Activated CD8-positive, alpha-beta memory T cell treated with anti-CD3 and anti-CD28 coated beads, Interleukin-2, amount 10 ng/mL, durations not matched to agents 7 days and 5 days (primary cell): Measurements from ENCODE around the gene TMPRSS11B. TPM values are rescaled to one million over a fixed set of nuclear protein-coding genes. Genes with fewer than 3 reads are reported as not detected.

Experiments
- ATAC-seq: fragments of 150-1000 bp; cut with Tn5 transposase; one replicate; pipeline ENCODE4 v1.10.0; 2021; ENCODE audit warnings: moderate library complexity
- CTCF ChIA-PET: fragments of 350-600 bp; sonication (Branson Sonifier 250); formaldehyde crosslinking; loops from one replicate; lab custom pipeline; 2021; ENCODE audit warnings: antibody characterized with exemption; lab: Charles Lee
- DNase-seq: peaks from one replicate; pipeline ENCODE4 v3.0.0-alpha.2; 2020
- H3K27ac Mint-ChIP-seq: one replicate; pipeline ENCODE4 v1.8.0; 2021; ENCODE audit warnings: mild to moderate bottlenecking, mixed read lengths
- H3K27me3 Mint-ChIP-seq: one replicate; pipeline ENCODE4 v1.8.0; 2021; ENCODE audit warnings: mixed read lengths
- H3K36me3 Mint-ChIP-seq: one replicate; pipeline ENCODE4 v1.8.0; 2021; ENCODE audit warnings: mild to moderate bottlenecking, mixed read lengths
- H3K4me1 Mint-ChIP-seq: one replicate; pipeline ENCODE4 v1.8.0; 2021; ENCODE audit warnings: mixed read lengths
- H3K4me3 Mint-ChIP-seq: one replicate; pipeline ENCODE4 v1.8.0; 2021; ENCODE audit warnings: mild to moderate bottlenecking, moderate library complexity, mixed read lengths
- H3K9me3 Mint-ChIP-seq: one replicate; pipeline ENCODE4 v1.8.0; 2022; ENCODE audit warnings: low read depth, mixed read lengths
- total RNA-seq, 2 experiments: library from RNA; stranded (reverse); gene quantifications; one replicate each; pipeline ENCODE4 v1.2.3, GENCODE V29; 2021

Gene TMPRSS11B
- total RNA-seq, 2 experiments from 2014 or later, result not detected

DNA sequence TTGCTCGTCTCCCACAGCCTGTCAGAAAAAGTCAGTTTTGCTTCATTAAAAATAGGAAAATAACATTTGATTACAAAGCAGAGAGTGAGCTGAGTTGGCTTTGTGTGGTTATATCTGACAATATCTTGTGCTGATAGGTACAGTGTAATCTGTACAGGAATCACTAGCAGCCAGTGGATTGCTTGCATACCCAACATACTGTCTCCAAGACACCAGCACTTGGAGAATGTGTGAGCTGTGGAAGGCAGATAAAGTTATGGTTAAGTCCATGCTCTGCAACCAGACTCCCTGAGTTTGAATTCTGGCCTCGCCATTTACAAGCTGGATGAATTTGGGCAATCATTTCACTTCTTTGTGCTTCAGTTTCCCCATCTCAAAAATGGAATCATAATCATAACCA is 58.3 kb downstream of the TMPRSS11B start:
- no peak for ATAC-seq
- CTCF ChIA-PET, result no interaction called here

GRCh38 chr4:68184923-68185322 is 60.6 kb downstream of the TMPRSS11B start:
- H3K27me3 Mint-ChIP-seq, result peaks cover 6% of the 10 kb centered on the region
- no peaks in the 10 kb centered on the region for H3K9me3 Mint-ChIP-seq
- no peaks in the 10 kb centered on the region for H3K4me1 Mint-ChIP-seq
- DNase-seq (no peak), ATAC-seq (no peak)
- no peaks in the 10 kb centered on the region for H3K36me3 Mint-ChIP-seq
- CTCF ChIA-PET, result no interaction called here
- H3K4me3 Mint-ChIP-seq, result no peak overlapping the region
- no peak overlapping the region for H3K27ac Mint-ChIP-seq

More for the DNA sequence above, 58.3 kb downstream of the TMPRSS11B start:
- no peak overlapping the region for H3K27ac Mint-ChIP-seq
- H3K4me3 Mint-ChIP-seq, result no peak overlapping the region
- H3K36me3 Mint-ChIP-seq, result no peaks in the 10 kb centered on the region
- H3K9me3 Mint-ChIP-seq, result no peaks in the 10 kb centered on the region
- no peak for DNase-seq
- H3K4me1 Mint-ChIP-seq, result no peaks in the 10 kb centered on the region
- peaks cover 8% of the 10 kb centered on the region for H3K27me3 Mint-ChIP-seq

- ATAC-seq, result no peak
- CTCF ChIA-PET, result no interaction called here
- Mint-ChIP-seq H3K9me3 (no peaks in the 10 kb centered on the region), H3K4me1 (no peaks in the 10 kb centered on the region), H3K27ac (no peak overlapping the region), H3K4me3 (no peak overlapping the region), H3K36me3 (no peaks in the 10 kb centered on the region), H3K27me3 (peaks cover 6% of the 10 kb centered on the region)
- no peak for DNase-seq
Observed at GRCh38 chr4:68183417-68183816, 62.1 kb downstream of the TMPRSS11B start.

DNA sequence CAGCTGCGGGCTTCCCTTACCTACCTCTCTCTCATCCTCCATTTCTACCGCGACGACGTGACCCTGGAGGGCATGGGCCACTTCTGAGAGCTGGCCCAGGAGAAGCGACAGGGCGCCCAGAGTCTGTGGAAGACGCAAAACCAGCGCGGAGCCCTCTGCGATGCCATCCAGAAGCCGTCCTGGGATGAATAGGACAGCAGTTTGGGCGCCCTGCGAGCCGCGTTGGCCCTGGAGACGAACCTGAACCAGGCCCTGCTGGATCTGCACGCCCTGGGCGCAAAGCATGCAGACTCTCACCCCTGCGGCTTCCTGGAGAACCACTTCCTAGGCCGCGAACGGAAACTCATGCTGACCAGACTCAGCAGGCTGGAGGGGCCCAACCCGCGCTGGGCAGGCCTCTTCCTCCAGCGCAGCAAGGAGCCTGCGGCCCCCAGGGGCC is 63.1 kb downstream of the TMPRSS11B start:
- ATAC-seq (no peak), DNase-seq (no peak)
- Mint-ChIP-seq H3K27ac (no peak overlapping the region), H3K27me3 (peaks cover 6% of the 10 kb centered on the region), H3K4me1 (no peaks in the 10 kb centered on the region), H3K4me3 (no peak overlapping the region), H3K9me3 (no peaks in the 10 kb centered on the region), H3K36me3 (no peaks in the 10 kb centered on the region)
- CTCF ChIA-PET, result no interaction called here

DNA sequence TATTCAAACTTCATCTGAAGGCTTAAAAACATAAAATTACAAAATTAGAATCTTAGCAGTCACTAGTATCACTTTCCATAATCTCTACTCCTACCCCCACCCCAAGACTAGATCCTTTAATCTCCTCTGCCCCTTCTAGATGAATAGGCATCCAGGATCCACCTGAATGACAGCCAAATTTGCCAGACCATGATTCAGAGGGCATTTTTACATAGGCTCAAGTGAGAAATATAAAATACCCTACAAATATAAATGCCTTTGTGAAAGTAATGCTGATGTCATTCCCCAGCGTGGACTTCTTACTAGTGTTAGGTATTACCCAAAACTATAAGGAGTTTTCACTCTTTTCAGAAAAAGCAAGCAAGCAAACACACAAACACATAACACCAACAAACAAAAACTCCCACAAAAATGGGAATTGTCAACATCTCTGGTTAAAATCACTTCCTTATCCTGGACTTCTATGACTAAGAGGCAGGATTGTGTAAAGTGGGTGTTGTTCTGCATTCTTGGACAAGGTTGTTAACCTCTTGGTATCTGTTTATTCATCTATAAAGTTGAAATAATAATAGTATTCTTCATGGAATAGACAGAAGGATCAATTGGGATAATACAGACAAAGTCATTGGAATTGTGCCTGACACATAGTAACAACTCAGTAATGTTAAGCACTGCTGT is 64.5 kb downstream of the TMPRSS11B start:
- no peaks in the 10 kb centered on the region for H3K9me3 Mint-ChIP-seq
- no peak overlapping the region for H3K27ac Mint-ChIP-seq
- H3K27me3 Mint-ChIP-seq, result peaks cover 2% of the 10 kb centered on the region
- no peak overlapping the region for H3K4me3 Mint-ChIP-seq
- ATAC-seq (no peak), DNase-seq (no peak)
- H3K4me1 Mint-ChIP-seq, result no peaks in the 10 kb centered on the region
- H3K36me3 Mint-ChIP-seq, result no peaks in the 10 kb centered on the region
- CTCF ChIA-PET, result no interaction called here

DNA sequence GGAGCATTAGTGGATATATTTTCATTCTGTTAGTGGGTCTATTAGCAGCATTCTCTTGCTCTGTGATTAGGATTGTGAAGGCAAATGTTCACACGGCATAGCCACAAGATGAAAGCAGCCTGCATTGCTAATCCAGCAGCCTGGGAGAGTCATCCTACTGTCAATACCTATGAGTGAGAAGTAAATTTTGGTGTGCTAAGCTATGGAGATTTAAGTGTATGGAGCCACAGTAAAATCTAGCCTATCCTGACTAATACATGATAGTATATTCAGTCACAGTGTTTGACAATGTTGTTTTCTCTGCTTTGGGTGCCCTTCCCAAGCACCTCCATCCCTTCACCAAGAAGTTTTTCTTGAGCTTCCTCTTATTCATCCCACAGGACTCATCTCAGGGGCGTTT is 68.6 kb downstream of the TMPRSS11B start:
- Mint-ChIP-seq H3K4me3 (no peak overlapping the region), H3K9me3 (no peaks in the 10 kb centered on the region), H3K4me1 (no peaks in the 10 kb centered on the region), H3K27me3 (peaks cover 7% of the 10 kb centered on the region), H3K27ac (no peak overlapping the region), H3K36me3 (no peaks in the 10 kb centered on the region)
- no peak for ATAC-seq
- DNase-seq, result no peak
- CTCF ChIA-PET, result no interaction called here

Other genes with a start within 250 kb of the TMPRSS11B start
- gene TMPRSS11F, start 115.8 kb downstream of the TMPRSS11B start, total RNA-seq, result not detected
- gene YTHDC1, start 104.4 kb upstream of the TMPRSS11B start, total RNA-seq, result 10 to 100 TPM; 70.7 to 76.6 TPM
- gene TMPRSS11E, start 201.8 kb upstream of the TMPRSS11B start, total RNA-seq, result under 1 TPM in 1 of 2 experiments, not detected in 1; 0.12 TPM